Endodermal cell (in vitro differentiated cells): Measurements from ENCODE around the gene SOCS6. TPM values are rescaled to one million over a fixed set of nuclear protein-coding genes. Genes with fewer than 3 reads are reported as not detected.
A peak's percentile ranks its signal among the peaks of the same experiment; 100 is the strongest.

Source experiments
- DNase-seq: peaks from one replicate; pipeline ENCODE4 v3.0.0-alpha.2; 2017
- H3K27ac ChIP-seq: 2 replicates; pipeline ENCODE4 v1.5.1; 2013; ENCODE audit warnings: mild to moderate bottlenecking, low read depth, low read length, moderate library complexity
- H3K27me3 ChIP-seq: 2 replicates; pipeline ENCODE4 v1.6.1; 2013; ENCODE audit warnings: mild to moderate bottlenecking, low read length, moderate library complexity; ENCODE audit not compliant: insufficient read depth, control insufficient read depth, poor library complexity, severe bottlenecking
- H3K36me3 ChIP-seq: 2 replicates; pipeline ENCODE4 v1.7.0; 2013; ENCODE audit warnings: mild to moderate bottlenecking, low read length, moderate library complexity; ENCODE audit not compliant: control insufficient read depth, insufficient read depth
- H3K4me1 ChIP-seq: one replicate; pipeline ENCODE4 v1.7.0; 2013; ENCODE audit warnings: low read length; ENCODE audit not compliant: control insufficient read depth, insufficient read depth
- H3K4me3 ChIP-seq: 2 replicates; pipeline ENCODE4 v1.5.1; 2013; ENCODE audit warnings: mild to moderate bottlenecking, low read length, moderate library complexity
- H3K9ac ChIP-seq: 2 replicates; pipeline ENCODE4 v1.6.1; 2013; ENCODE audit warnings: mild to moderate bottlenecking, low read length, moderate library complexity; ENCODE audit not compliant: poor library complexity, severe bottlenecking; ENCODE audit errors: extremely low read depth
- H3K9me3 ChIP-seq: 2 replicates; pipeline ENCODE4 v1.6.1; 2013; ENCODE audit warnings: mild to moderate bottlenecking, low read length, moderate library complexity; ENCODE audit not compliant: control insufficient read depth
- H3K27ac Mint-ChIP-seq: 2 replicates; pipeline ENCODE4 v1.8.0; 2020; ENCODE audit warnings: mixed read lengths
- H3K27me3 Mint-ChIP-seq: 2 replicates; pipeline ENCODE4 v1.8.0; 2021; ENCODE audit warnings: mild to moderate bottlenecking, mixed read lengths; ENCODE audit not compliant: insufficient read depth
- H3K36me3 Mint-ChIP-seq: 2 replicates; pipeline ENCODE4 v1.8.0; 2020; ENCODE audit warnings: low read depth, mixed read lengths
- H3K4me1 Mint-ChIP-seq: 2 replicates; pipeline ENCODE4 v1.8.0; 2020; ENCODE audit warnings: mixed read lengths
- H3K4me3 Mint-ChIP-seq: 2 replicates; pipeline ENCODE4 v1.8.0; 2020; ENCODE audit warnings: mild to moderate bottlenecking, moderate library complexity, mixed read lengths
- H3K9me3 Mint-ChIP-seq: 2 replicates; pipeline ENCODE4 v1.8.0; 2020; ENCODE audit warnings: mild to moderate bottlenecking, mixed read lengths
- CTCF ChIP-seq: fragments of 200-600 bp; sonication (generic); conservative IDR thresholded peaks from 2 replicates; pipeline ENCODE4 v1.5.0; 2021; ENCODE audit warnings: antibody characterized with exemption, mild to moderate bottlenecking
- WGBS, 2 experiments: methylation state at CpG; one replicate each; pipeline versions ENCODE4 v1.1.5 to v1.1.7; 2013; ENCODE audit warnings: missing lambda C conversion rate in 2 of 2, mixed read lengths in 1 of 2; ENCODE audit not compliant: insufficient coverage in 1 of 2, insufficient read length in 1 of 2; 5-methylcytosine and 5-hydroxymethylcytosine counted together
- total RNA-seq, 2 donors: library from RNA; stranded (reverse); fragmentation: NEBNext Ultra II Directional in 1 of 2; extraction: Animal tissue kit (Norgen Biotek cat#: 25700) in 1 of 2; gene quantifications; 2 replicates in 1 of 2; 3 replicates in 1 of 2; pipeline ENCODE4 v1.2.1, GENCODE V29; 2021

Gene SOCS6
- total RNA-seq, 2 donors from 2014 or later: 28.2 to 30.0 TPM

GRCh38 chr18:70370762-70371733, 82.2 kb downstream of the SOCS6 start:
- TF ChIP-seq CTCF: no peak
- Histone ChIP-seq H3K27me3 (no peaks in the 10 kb centered on the region), H3K9ac (no peak overlapping the region), H3K4me1 (peaks cover 8% of the 10 kb centered on the region), H3K27ac (no peak overlapping the region), H3K9me3 (peaks cover 6% of the 10 kb centered on the region), H3K36me3 (no peaks in the 10 kb centered on the region), H3K4me3 (no peak overlapping the region)
- H3K9me3 Mint-ChIP-seq: peaks cover 1% of the 10 kb centered on the region
- peaks cover 3% of the 10 kb centered on the region for H3K27me3 Mint-ChIP-seq
- WGBS, 2 experiments: 91 to 92% methylated on average over 5 to 9 of the region's 9 CpGs
- no peak overlapping the region for H3K4me3 Mint-ChIP-seq
- peaks cover 37% of the 10 kb centered on the region for H3K4me1 Mint-ChIP-seq
- no peak for DNase-seq
- no peaks in the 10 kb centered on the region for H3K36me3 Mint-ChIP-seq
- H3K27ac Mint-ChIP-seq: no peak overlapping the region

GRCh38 chr18:70371908-70372307, 83.1 kb downstream of the SOCS6 start:
- no peak overlapping the region for H3K4me3 Mint-ChIP-seq
- 90 to 91% methylated on average over 1 to 2 of the region's 2 CpGs for WGBS, 2 experiments
- no peak overlapping the region for H3K27ac ChIP-seq

DNA sequence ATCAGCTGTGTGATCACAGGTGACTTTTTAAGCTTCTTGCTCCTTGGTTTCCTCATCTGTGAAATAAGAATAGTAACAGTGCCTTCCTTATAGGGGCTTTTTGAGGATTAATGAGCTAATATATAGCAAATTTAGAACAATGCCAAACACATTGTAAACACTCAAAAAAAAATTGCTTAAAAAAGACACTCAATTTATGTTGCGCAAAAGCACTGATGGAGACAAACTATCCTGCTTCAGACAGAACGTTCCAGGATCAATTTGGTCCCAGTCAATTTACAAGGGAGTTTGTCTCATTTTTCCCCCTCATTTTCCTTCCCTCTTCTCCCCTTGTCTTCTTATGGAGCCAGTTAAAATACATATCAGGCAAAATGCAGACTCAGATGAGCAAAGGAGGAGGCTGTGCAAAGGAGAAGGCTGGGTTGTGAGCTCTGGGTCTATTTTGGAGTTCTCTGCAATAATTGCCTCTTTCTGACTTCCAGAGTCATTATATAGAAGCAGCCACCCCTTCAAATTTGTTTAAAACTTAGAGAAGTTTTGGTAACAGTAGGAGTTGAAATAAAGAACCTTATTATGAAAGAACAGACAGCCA, 83.7 kb downstream of the SOCS6 start:
- no peak overlapping the region for H3K4me3 Mint-ChIP-seq
- no peak for DNase-seq
- no peaks in the 10 kb centered on the region for H3K36me3 ChIP-seq
- TF ChIP-seq CTCF: no peak
- H3K4me3 ChIP-seq: no peak overlapping the region
- H3K4me1 ChIP-seq: peaks cover 8% of the 10 kb centered on the region
- peaks cover 3% of the 10 kb centered on the region for H3K9me3 Mint-ChIP-seq
- H3K27me3 ChIP-seq: no peaks in the 10 kb centered on the region
- peak overlapping the region; percentile 13 for H3K27ac Mint-ChIP-seq
- H3K4me1 Mint-ChIP-seq: peaks cover 37% of the 10 kb centered on the region
- H3K9me3 ChIP-seq: peaks cover 5% of the 10 kb centered on the region
- WGBS, 2 experiments: 92 to 100% methylated on average over 2 of the region's 2 CpGs
- peaks cover 3% of the 10 kb centered on the region for H3K27me3 Mint-ChIP-seq
- H3K9ac ChIP-seq: no peak overlapping the region
- no peaks in the 10 kb centered on the region for H3K36me3 Mint-ChIP-seq
- H3K27ac ChIP-seq: no peak overlapping the region

More at GRCh38 chr18:70371908-70372307, 83.1 kb downstream of the SOCS6 start:
- Histone ChIP-seq H3K4me3 (no peak overlapping the region), H3K9ac (no peak overlapping the region), H3K4me1 (peaks cover 8% of the 10 kb centered on the region), H3K36me3 (no peaks in the 10 kb centered on the region), H3K27me3 (no peaks in the 10 kb centered on the region), H3K9me3 (peaks cover 6% of the 10 kb centered on the region)
- Mint-ChIP-seq H3K27ac (no peak overlapping the region), H3K4me1 (peaks cover 34% of the 10 kb centered on the region), H3K9me3 (peaks cover 3% of the 10 kb centered on the region), H3K27me3 (peaks cover 3% of the 10 kb centered on the region), H3K36me3 (no peaks in the 10 kb centered on the region)
- no peak for TF ChIP-seq CTCF
- DNase-seq: no peak
